Testis (tissue), 3 donors: ENCODE data around the gene CLMN. TPM values are rescaled to one million over a fixed set of nuclear protein-coding genes. Genes with fewer than 3 reads are reported as not detected.

Source experiments
- DNase-seq: peaks from one replicate; pipeline ENCODE4 v3.0.0-alpha.2; 2019
- H3K27ac ChIP-seq, 2 donors: fragments of 200-600 bp; sonication (generic); one replicate each; pipeline ENCODE4 v1.5.1; 2019
- H3K27me3 ChIP-seq: fragments of 200-600 bp; sonication (generic); one replicate; pipeline ENCODE4 v1.5.1; 2019
- H3K36me3 ChIP-seq: fragments of 200-600 bp; sonication (generic); one replicate; pipeline ENCODE4 v1.5.1; 2017; ENCODE audit warnings: low read depth; ENCODE audit errors: missing control alignments
- H3K4me1 ChIP-seq: fragments of 200-600 bp; sonication (generic); one replicate; pipeline ENCODE4 v1.5.1; 2019
- H3K4me3 ChIP-seq, 2 donors: fragments of 200-600 bp; sonication (generic); one replicate each; pipeline ENCODE4 v1.5.1; 2017 to 2019
- H3K9me3 ChIP-seq: fragments of 200-600 bp; sonication (generic); one replicate; pipeline ENCODE4 v1.5.1; 2017
- POLR2A ChIP-seq: fragments of 450-650 bp; IDR thresholded peaks from one replicate; pipeline ENCODE4 v1.6.1; 2017; ENCODE audit warnings: antibody characterized with exemption, mild to moderate bottlenecking, moderate library complexity
- WGBS, 2 donors: methylation state at CpG; one replicate each; pipeline ENCODE4 v1.1.5; 2018; 5-methylcytosine and 5-hydroxymethylcytosine counted together
- intact Hi-C: fragments of 100-400 bp; cut with DNase I; formaldehyde crosslinking; loops from one replicate; pipeline ENCODE4 v1.15.1; 2023; ENCODE audit warnings: low total_unique reads
- polyA plus RNA-seq: library from polyadenylated mRNA; stranded (reverse); fragments of 350-450 nt; fragmentation: Illumina TruSeq; extraction: RNeasy Lipid Tissue Mini Kit (QIAGEN cat#74804); gene quantifications from one replicate; pipeline ENCODE4 v1.2.3, GENCODE V29; 2014; ENCODE audit warnings: low read depth, low replicate concordance; ENCODE audit not compliant: insufficient read depth
- total RNA-seq, 2 donors: library from RNA; depleted of rRNA; stranded (reverse); fragments of >200 nt; gene quantifications; one replicate each; pipeline ENCODE4 v1.2.3, GENCODE V29; 2016
- TF ChIP-seq, protein P1 (sequence below), 3 experiments: fragments of 450-650 bp in 2 of 3; fragments of 200-600 bp in 1 of 3; sonication (generic) in 1 of 3; IDR thresholded peaks; one replicate each; pipeline ENCODE4 v1.5.1; 2016 to 2019; ENCODE audit warnings: antibody characterized with exemption in 3 of 3, mild to moderate bottlenecking in 2 of 3, moderate library complexity in 1 of 3

CLMN gene
- total and polyA plus RNA-seq, 3 donors from 2014 or later, result 35.9 to 134 (median 68.0) TPM

- H3K4me3 ChIP-seq, result no peak overlapping the region
- no peak for DNase-seq
- TF ChIP-seq POLR2A, result no peak
- TF ChIP-seq, protein P1, sequence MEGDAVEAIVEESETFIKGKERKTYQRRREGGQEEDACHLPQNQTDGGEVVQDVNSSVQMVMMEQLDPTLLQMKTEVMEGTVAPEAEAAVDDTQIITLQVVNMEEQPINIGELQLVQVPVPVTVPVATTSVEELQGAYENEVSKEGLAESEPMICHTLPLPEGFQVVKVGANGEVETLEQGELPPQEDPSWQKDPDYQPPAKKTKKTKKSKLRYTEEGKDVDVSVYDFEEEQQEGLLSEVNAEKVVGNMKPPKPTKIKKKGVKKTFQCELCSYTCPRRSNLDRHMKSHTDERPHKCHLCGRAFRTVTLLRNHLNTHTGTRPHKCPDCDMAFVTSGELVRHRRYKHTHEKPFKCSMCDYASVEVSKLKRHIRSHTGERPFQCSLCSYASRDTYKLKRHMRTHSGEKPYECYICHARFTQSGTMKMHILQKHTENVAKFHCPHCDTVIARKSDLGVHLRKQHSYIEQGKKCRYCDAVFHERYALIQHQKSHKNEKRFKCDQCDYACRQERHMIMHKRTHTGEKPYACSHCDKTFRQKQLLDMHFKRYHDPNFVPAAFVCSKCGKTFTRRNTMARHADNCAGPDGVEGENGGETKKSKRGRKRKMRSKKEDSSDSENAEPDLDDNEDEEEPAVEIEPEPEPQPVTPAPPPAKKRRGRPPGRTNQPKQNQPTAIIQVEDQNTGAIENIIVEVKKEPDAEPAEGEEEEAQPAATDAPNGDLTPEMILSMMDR (IDR thresholded peaks at IDR 0.05), result no peak
- no peaks in the 10 kb centered on the region for H3K4me1 ChIP-seq
- H3K36me3 ChIP-seq, result no peaks in the 10 kb centered on the region
- H3K9me3 ChIP-seq, result no peaks in the 10 kb centered on the region
- no peaks in the 10 kb centered on the region for H3K27me3 ChIP-seq
- 97 to 100% methylated on average over 1 of the region's 1 CpG for WGBS, 2 donors
- intact Hi-C loops, result no loop called here
- H3K27ac ChIP-seq, result no peak overlapping the region
These were observed 76.8 kb downstream of the CLMN start for GRCh38 chr14:95242870-95243269.

GRCh38 chr14:95240859-95241813 lies 78.6 kb downstream of the CLMN start:
- intact Hi-C loops, result no loop called here
- H3K9me3 ChIP-seq, result no peaks in the 10 kb centered on the region
- H3K36me3 ChIP-seq, result no peaks in the 10 kb centered on the region
- H3K4me1 ChIP-seq, result peaks cover 6% of the 10 kb centered on the region
- DNase-seq, result no peak
- WGBS, 2 donors, result 80 to 84% methylated on average over 6 of the region's 6 CpGs
- H3K27ac ChIP-seq, result no peak overlapping the region
- no peak for TF ChIP-seq POLR2A
- TF ChIP-seq, protein P1 (IDR thresholded peaks at IDR 0.05), result no peak
- H3K4me3 ChIP-seq, result no peak overlapping the region
- H3K27me3 ChIP-seq, result no peaks in the 10 kb centered on the region

DNA sequence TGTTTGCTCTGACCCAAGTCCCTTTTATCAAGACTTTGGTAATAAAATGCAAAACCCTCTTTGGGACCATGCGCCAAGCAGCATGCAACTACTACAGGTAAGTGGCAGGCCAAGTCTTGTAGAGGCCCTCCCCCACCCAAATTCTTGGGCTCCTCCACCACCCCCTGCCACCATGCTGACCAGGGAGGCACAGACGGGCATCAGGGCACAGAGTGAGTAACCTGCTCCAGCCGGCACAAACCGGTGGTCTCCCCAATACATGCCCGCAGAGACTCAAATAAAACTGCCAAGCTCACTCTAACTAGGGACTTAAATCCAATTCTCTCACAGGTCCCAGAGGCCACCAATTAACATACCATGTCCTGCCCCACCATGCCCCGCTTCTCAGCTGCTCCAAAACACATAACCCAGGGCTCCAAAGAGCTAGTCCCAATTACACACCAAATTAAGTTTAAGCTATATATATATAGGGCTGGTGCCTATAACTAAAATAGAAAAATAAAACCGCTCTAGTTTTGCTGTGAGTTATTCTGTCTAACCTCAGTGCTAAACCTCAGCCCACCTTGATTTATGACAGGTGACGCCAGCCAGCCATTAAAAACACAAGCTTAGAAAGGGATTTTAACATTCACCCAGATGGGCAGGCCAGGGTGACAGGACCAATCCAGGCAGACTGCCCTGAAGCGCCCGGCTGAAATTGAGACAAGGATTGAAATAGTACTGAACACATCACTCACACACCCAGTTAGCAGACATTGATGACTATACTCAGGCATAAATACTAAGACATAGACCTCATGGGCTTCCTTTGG lies 81.0 kb downstream of the CLMN start:
- no peak overlapping the region for H3K27ac ChIP-seq

DNA sequence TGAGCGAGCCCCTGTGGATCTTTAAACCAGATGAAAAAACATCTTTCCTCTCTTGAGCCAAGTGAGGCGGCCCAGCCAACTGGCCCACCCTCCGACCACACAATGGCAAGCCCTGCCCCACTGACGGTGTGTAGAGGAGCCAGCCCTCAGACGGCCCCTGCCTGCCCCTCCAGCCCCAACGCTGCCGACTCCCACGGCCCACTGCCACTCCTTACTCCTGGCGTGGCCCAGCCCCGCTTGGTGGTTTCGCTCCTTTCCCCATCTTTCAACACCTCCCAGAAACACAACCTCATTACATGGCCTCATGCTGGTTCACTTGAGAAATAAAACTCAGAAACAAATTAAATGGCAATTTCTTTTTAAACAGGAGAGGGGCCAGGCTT lies 81.8 kb downstream of the CLMN start:
- 52 to 65% methylated on average over 11 of the region's 11 CpGs for WGBS, 2 donors
- TF ChIP-seq POLR2A, result no peak
- TF ChIP-seq, protein P1 (IDR thresholded peaks at IDR 0.05), result no peak
- no peak overlapping the region for H3K27ac ChIP-seq
- H3K4me1 ChIP-seq, result peaks cover 13% of the 10 kb centered on the region
- no peak for DNase-seq
- no peaks in the 10 kb centered on the region for H3K27me3 ChIP-seq
- no peaks in the 10 kb centered on the region for H3K9me3 ChIP-seq
- no peak overlapping the region for H3K4me3 ChIP-seq
- intact Hi-C loops, result no loop called here
- no peaks in the 10 kb centered on the region for H3K36me3 ChIP-seq

More for the DNA sequence above, 81.0 kb downstream of the CLMN start:
- WGBS, 2 donors, result 88 to 96% methylated on average over 10 of the region's 10 CpGs
- Histone ChIP-seq H3K4me1 (peaks cover 10% of the 10 kb centered on the region), H3K36me3 (no peaks in the 10 kb centered on the region), H3K4me3 (no peak overlapping the region), H3K27me3 (no peaks in the 10 kb centered on the region), H3K9me3 (no peaks in the 10 kb centered on the region)
- no peak for DNase-seq
- intact Hi-C loops, result no loop called here
- TF ChIP-seq POLR2A, result no peak
- TF ChIP-seq, protein P1 (IDR thresholded peaks at IDR 0.05), result no peak
